ENCODE data around the gene CHST8. TPM values are rescaled to one million over a fixed set of nuclear protein-coding genes. Genes with fewer than 3 reads are reported as not detected.
"Not testable (repeated sequence)": the region's sequence is repeated elsewhere in the genome, so short reads cannot be mapped to it uniquely, and the experiment has no call there.

Gene CHST8
- total RNA-seq, 2 donors from 2014 or later = not detected

DNA sequence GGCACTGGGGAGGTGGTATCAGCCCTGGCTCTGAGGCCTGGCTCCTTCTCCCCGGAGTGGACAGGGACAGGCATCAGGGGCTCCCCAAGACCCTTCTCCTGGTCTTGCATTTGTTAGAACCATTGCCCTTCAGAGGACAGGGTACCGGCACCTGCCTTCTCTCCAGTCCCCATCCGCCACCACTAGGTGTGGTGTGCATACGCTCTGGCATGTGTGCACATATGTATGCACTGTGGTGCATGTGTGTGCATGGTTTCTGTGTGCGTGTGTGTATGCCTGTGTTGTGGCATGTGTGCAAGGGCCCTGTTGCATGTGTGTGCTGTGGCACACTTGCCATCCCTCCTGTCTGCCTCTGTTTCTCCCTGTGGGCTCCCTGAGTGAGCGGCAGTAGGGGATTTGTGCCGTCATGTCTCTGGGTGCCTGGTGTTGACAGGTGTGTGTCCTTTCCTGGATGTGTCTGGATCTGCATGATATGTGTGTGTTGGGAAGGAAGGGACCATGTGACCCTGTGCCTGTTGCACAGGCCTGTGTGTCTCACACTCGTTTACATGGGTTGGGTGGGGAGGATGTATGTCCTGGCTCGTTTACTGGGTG, 184.2 kb downstream of the CHST8 start:
- Mint-ChIP-seq H3K36me3 (no peaks in the 10 kb centered on the region), H3K9me3 (no peaks in the 10 kb centered on the region), H3K27ac (no peak overlapping the region)
- ATAC-seq (no peak), DNase-seq (ENCODE audit: low spot score in 2 of 2) (no peak)

DNA sequence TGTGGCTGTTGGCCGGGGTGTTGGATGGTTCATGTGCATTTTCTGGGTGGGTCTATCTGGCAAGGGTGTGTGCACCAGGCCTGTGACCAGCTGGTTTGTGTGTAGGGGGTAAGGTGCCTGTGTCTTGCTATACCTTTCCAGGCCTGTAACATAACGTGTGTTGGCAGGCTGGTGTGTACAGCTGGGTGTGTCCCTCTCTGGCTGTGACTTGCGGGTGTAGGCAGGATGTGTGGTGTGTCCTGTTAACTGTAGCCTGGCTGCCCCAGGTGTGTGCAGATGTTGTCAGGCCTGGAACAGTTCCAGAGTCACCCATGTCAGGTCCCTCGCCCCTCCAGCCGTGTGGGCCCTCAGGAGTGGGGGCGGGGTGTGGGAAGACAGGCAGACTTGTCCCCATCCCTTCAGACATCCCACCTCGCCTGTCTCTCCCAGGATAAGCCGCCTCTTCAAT, 184.7 kb downstream of the CHST8 start:
- no peaks in the 10 kb centered on the region for H3K9me3 Mint-ChIP-seq

DNA sequence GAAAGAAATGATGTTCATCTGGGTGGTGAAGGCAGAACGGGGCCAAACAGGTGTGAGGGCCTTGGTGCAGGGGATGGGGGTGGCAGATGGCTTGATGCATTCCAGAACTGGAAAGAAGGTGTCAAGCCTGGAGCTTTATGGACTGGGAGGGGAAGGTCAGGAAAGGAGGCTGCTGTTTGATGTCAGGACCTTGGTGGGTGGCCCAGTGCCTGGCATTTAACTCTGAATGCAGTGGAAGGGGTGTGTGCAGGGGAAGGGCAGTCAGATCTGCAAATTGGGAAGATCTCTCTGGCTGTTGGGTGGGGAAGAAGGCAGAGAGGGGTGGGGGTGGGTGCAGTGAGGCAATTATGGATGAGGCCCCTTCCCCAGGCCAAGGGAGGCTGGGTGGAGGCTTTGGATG, 186.6 kb downstream of the CHST8 start:
- DNase-seq (ENCODE audit: low spot score in 2 of 2) = no peak
- no peaks in the 10 kb centered on the region for H3K36me3 Mint-ChIP-seq
- no peaks in the 10 kb centered on the region for H3K9me3 Mint-ChIP-seq
- no peak for ATAC-seq
- no peak overlapping the region for H3K27ac Mint-ChIP-seq

More for the DNA sequence above, 184.7 kb downstream of the CHST8 start:
- ATAC-seq = no peak
- Mint-ChIP-seq H3K27ac (no peak overlapping the region), H3K36me3 (no peaks in the 10 kb centered on the region)
- no peak for DNase-seq (ENCODE audit: low spot score in 2 of 2)

DNA sequence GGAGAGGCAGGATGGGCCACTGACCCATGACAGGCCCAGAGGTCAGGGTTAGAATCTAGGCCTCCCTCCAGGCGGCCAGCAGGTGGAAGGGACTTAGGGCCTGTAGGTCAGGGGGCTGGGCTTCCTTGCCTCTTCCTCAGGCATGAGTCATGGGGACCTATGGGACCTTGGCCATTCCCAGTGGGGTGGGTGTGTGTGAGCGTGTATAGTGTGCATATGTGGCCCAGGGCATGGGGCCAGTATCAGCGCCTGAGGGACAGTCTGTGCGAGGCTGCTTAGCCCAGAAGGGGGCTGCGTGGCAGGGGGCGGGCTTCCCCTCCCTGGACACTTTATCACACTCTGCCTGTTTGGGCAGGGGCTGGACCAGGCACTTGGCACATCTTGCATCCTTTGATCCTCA, 188.2 kb downstream of the CHST8 start:
- H3K36me3 Mint-ChIP-seq = no peaks in the 10 kb centered on the region
- ATAC-seq (no peak), DNase-seq (ENCODE audit: low spot score in 2 of 2) (no peak)
- no peaks in the 10 kb centered on the region for H3K9me3 Mint-ChIP-seq
- H3K27ac Mint-ChIP-seq = peak overlapping the region in 1 of 2 donors; percentile 2

DNA sequence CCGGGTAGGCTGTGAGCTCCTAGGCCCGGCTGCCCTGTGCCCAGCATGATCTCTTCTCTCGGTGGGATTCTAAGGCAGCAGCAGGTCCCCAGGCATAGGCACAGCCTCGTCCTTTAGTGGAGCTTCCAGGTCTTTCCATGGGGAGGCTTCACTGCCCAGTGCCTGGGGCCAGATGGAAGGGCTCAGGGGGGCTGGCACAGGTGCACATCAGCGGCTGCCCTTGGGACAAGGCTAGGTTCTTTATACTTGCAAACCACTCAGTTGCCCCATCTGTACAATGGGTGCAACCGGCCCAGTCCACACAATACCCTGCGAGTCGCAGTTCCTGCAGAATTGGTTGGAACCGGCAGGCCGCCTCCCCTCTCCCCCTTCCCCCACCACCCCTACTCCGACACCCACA, 189.1 kb downstream of the CHST8 start:
- H3K36me3 Mint-ChIP-seq = no peaks in the 10 kb centered on the region
- H3K27ac Mint-ChIP-seq = no peak overlapping the region
- no peak for ATAC-seq

DNA sequence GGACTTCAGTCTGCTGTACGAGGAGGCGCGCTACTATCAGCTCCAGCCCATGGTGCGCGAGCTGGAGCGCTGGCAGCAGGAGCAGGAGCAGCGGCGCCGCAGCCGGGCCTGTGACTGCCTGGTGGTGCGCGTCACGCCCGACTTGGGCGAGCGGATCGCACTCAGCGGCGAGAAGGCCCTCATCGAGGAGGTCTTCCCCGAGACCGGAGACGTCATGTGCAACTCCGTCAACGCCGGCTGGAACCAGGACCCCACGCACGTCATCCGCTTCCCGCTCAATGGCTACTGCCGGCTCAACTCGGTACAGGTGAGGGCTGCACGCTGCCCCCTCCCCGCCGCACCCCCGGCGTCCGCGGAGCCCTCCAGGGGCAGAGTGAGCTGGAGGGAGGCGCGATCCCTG, 189.5 kb downstream of the CHST8 start:
- ATAC-seq = no peak
- H3K27ac Mint-ChIP-seq = no peak overlapping the region
- no peaks in the 10 kb centered on the region for H3K36me3 Mint-ChIP-seq
- no peaks in the 10 kb centered on the region for H3K9me3 Mint-ChIP-seq
- no peak for DNase-seq (ENCODE audit: low spot score in 2 of 2)

More for the DNA sequence above, 189.1 kb downstream of the CHST8 start:
- no peak for DNase-seq (ENCODE audit: low spot score in 2 of 2)
- no peaks in the 10 kb centered on the region for H3K9me3 Mint-ChIP-seq

DNA sequence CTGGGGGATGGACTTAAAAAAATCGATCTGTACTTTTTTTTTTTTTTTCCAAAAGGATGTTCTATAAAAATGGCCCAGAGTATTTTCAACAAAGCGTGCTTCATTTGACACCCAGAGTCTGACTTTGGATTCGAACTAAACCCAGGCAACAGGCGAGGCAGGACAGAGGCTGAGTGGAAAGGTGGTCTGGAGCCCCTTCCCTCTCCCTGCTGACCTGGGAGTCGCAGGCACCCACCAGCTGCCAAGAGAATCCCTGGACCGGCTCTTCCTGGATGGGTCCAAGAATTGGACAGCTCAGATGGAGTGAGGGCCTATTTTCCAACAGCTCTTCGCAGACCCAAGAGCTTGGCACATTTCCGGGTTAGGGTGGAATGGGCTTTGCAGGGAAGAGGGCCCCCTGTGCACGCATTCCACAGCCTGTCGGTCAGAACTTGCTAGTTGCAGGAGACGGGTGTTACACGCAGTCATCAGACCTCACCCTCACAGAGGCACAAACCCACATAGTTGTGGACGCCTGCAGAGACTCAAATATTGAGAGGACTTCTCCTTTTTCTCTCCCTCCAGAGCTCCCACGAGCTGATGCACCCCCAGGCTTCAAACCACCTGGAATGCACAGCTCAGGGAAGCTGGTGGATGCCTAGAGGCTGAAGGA, 190.1 kb downstream of the CHST8 start:
- Mint-ChIP-seq H3K9me3 (no peaks in the 10 kb centered on the region), H3K36me3 (no peaks in the 10 kb centered on the region), H3K27ac (no peak overlapping the region)
- ATAC-seq (no peak), DNase-seq (ENCODE audit: low spot score in 2 of 2) (no peak)

DNA sequence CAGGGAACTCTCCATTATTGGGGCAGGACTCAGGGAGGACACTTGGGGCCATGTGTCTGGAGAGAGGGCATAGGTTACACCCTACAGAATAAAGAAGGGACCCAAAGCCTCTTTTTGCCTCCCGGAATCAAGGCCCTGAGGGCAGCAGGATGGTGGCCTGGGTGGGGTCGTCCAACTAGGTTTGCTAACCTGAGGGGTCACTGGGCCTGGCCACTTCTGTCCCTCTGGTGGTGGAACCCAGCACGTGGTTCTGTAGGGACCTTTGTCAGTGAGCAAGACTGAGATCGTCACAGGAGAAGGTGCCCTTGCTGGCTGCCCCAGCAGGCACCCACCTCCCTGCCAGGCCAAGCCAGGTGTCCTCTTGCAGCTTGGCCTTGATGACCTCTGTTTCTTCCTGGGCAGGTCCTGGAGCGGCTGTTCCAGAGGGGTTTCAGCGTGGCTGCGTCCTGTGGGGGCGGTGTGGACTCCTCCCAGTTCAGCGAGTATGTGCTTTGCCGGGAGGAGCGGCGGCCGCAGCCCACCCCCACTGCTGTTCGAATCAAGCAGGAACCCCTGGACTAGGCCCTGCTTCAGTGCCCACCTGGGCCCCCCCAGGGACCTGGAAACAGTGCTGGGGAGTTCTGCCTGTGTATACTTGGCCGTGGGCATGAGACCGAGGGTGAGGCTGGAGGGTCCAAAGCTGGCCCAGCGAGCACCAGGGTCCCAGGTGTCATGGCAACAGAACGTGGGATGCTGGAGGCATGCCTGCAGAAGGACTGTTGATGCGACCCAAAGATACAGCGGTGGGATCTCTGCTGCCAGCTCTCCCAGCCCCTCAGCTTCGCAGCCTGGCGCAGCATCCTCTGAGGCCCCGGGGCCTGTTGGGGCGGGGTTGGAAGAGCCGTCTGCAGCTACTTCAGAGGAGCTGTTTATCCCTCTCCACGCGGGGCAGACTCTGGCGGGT, 190.9 kb downstream of the CHST8 start:
- ATAC-seq = no peak
- no peaks in the 10 kb centered on the region for H3K36me3 Mint-ChIP-seq
- H3K9me3 Mint-ChIP-seq = no peaks in the 10 kb centered on the region
- H3K27ac Mint-ChIP-seq = no peak overlapping the region
- DNase-seq (ENCODE audit: low spot score in 2 of 2) = no peak

DNA sequence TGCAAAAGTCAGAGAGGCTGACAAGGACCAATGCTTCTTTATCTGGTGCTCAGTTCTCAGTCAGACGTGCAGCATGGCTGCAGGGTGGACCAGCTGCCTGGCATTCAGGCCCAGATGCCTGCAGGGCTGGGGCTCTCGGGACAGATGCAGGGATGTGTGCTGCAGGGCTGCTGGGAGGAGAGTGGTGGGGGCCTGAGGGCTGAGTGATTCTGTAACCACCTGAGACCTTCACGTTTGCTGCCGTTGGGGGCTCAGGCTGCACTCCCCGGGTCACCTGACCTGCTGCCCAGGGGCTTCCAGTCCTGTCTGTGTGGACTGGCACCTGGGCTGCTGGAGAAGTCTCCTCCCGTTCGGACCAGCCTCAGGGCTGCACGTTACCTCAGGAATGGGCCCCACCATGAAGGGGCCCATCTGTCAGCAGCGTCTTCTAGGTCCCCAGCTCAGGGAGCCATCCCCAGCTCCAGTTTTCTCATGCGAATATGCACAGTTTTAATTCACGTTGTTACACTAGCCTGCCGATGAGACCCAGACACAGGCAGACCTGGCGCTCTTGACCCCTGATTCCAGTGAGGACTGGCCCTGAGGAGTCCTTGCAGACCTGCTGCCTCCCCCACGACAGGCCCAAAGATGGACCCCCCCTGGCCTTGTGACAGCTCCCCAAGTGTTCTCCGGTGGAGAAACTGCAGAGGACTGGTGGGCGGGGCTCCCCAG, 191.8 kb downstream of the CHST8 start:
- H3K27ac Mint-ChIP-seq = no peak overlapping the region

DNA sequence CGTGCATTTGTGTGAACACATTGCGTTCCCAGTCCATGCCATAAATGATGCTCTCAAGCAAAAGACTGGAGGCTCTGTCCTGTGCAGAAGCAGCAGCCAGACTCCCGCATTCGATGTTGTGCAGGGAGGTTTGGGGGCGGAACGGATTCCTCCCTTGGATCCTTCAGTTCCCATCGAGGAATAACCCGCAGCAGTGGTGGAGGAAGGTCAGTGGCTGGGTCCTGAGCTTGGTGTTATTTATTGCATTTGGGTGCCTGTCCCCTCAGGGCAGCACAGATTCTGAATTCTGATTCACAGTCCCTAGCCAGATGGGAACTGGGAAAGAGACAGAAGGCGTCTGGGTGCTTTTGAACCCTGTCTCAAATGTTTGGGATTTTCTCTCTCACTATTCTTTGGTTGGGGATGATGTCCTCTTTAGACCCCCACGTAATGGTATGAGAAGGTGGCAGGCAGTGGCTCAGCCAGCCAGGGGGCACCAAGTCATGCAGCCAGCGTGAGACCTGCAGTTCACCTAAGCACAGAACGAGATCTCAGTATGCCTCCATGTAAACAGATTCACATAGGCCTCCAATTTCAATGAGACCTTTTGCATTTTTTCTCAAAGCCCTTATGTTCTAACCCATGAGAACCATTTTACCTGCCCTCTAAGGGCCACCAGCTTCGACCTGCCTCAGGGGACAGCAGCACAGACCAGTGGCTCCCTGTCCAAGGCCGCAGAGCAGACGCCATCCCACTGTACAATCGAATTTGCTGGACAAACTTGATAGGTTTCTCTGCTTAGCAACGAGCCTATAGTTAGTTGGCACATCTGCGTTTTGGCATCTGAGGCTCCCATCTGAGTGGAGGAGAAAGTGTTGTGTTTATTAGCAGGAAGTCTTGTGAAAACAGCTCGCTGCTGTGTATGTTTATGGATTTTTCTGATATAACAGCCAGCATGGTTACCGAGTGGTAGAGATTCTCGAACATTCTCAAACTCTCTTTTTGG, 192.7 kb downstream of the CHST8 start:
- H3K27ac Mint-ChIP-seq = peak overlapping the region in 1 of 2 donors; percentile 50
- DNase-seq (ENCODE audit: low spot score in 2 of 2) (no peak), ATAC-seq (no peak)
- no peaks in the 10 kb centered on the region for H3K36me3 Mint-ChIP-seq
- no peaks in the 10 kb centered on the region for H3K9me3 Mint-ChIP-seq

More for the DNA sequence above, 191.8 kb downstream of the CHST8 start:
- DNase-seq (ENCODE audit: low spot score in 2 of 2) = no peak
- Mint-ChIP-seq H3K36me3 (no peaks in the 10 kb centered on the region), H3K9me3 (no peaks in the 10 kb centered on the region)
- ATAC-seq = no peak

DNA sequence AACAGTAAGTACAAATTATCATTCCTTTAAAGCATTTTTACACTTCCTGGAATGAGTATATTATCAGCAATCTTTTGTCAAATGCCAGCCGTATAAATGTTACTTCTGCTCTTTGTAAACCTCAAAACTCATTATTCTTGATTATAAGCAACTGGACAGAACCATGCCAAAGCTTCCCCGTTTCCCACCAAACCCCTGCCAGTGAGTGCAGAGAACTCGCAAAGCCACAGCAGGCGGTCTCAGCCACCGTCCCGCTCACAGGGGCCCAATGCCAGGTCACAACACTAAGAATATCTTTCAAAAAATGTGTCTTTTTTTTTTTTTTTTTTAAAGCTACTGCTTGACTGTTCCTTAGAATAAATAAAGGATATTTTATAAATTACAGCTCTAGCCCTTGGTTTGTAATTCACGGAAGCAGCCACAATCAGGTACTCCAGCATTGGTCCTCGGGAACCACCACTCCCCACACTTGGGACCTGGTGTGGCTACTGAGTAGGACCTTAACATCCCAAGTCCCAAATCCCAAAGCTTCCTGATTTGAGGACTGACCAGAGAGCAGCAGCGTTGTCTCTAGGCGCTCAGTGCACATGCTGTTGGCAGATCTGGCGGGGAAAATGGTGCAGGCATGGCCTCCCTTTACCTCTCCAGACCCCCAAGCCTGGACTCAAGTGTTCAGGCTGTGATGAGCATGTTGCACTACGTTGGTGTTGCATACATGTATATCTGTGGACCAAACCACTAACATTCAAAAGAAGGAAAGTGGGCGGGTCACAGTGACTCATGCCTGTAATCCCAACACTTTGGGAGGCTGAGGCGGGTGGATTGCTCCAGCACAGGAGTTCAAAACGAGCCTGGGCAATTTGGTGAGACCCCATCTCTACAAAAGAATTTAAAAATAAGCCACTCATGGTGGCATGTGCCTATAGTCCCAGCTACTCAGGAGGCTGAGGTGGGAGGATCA, 193.9 kb downstream of the CHST8 start:
- ATAC-seq (no peak), DNase-seq (ENCODE audit: low spot score in 2 of 2) (no peak)
- Mint-ChIP-seq H3K36me3 (no peaks in the 10 kb centered on the region), H3K27ac (no peak overlapping the region), H3K9me3 (no peaks in the 10 kb centered on the region)

DNA sequence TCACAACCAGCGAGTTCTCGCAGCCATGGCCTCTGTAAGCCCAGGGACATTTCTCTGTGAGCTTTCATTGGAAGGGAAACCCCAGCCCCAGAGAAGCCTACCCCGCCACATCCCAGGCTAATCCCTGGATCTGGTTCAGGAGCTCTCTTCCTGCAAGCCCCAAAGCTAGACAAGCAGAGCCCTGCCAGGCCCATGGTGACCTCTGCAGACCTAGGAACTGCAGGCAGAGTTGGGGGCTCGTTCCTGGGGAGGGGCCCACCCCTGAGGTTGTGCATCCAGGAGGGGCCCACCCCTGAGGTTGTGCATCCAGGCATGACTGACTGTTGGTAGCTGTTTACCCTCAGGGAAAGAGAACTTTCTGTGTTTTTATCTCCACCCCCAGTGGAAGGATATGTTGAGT, 196.7 kb downstream of the CHST8 start:
- no peaks in the 10 kb centered on the region for H3K36me3 Mint-ChIP-seq
- no peaks in the 10 kb centered on the region for H3K9me3 Mint-ChIP-seq
- no peak overlapping the region for H3K27ac Mint-ChIP-seq
- no peak for DNase-seq (ENCODE audit: low spot score in 2 of 2)
- ATAC-seq = no peak

DNA sequence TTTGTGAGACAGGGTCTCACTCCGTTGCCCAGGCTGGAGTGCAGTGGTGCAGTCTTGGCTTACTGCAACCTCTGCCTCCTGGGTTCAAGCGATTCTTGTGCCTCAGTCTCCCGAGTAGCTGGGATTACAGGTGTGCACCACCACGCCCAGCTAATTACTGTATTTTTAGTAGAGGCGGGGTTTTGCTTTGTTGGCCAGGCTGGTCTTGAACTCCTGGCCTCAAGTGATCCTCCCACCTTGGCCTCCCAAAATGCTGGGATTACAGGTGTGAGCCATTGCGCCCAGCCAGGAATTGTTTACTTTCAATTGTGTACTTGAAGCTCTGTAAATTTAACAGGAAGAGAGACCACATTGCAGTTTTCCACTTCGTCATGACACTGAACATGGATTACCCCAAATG, 197.3 kb downstream of the CHST8 start:
- not testable (repeated sequence) for DNase-seq (ENCODE audit: low spot score in 2 of 2); H3K36me3 Mint-ChIP-seq; H3K27ac Mint-ChIP-seq; ATAC-seq; H3K9me3 Mint-ChIP-seq

DNA sequence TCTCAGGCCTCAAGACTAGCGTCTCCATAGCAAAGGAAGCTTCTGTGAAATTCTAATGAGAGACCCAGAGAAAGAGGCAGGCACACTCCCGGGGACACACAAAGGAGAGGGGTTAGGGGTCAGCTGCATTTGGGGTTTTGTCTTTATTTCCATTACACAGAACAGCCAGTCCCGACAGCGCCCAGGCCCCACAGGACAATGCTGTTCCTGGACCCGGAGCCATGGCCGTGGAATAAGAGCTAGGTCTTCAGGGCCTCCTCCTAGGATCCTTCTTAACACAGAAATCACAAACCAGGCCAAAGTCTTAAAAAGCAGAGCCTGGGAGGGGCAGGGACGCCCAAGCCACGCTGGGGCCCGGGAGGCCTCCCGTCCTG, 197.7 kb downstream of the CHST8 start:
- H3K36me3 Mint-ChIP-seq = no peaks in the 10 kb centered on the region

More for the DNA sequence above, 197.7 kb downstream of the CHST8 start:
- Mint-ChIP-seq H3K27ac (no peak overlapping the region), H3K9me3 (no peaks in the 10 kb centered on the region)
- no peak for DNase-seq (ENCODE audit: low spot score in 2 of 2)
- peak in 1 of 2 donors; percentile 5 for ATAC-seq
